Prostate gland (tissue), 2 donors: Measurements from ENCODE around the gene DLGAP1. TPM values are rescaled to one million over a fixed set of nuclear protein-coding genes. Genes with fewer than 3 reads are reported as not detected.

ENCODE experiments used
- DNase-seq: peaks from one replicate; pipeline ENCODE4 v3.0.0-alpha.2; 2019; ENCODE audit warnings: low spot score
- H3K27ac ChIP-seq, 2 donors: fragments of 200-600 bp; sonication (generic); 2 replicates each; pipeline ENCODE4 v1.5.1; 2017 to 2019
- H3K27me3 ChIP-seq: fragments of 200-600 bp; sonication (generic); replicated peaks from 2 replicates; pipeline ENCODE4 v1.5.1; 2019; ENCODE audit not compliant: insufficient read depth
- H3K36me3 ChIP-seq, 2 donors: fragments of 200-600 bp; sonication (generic); 1 replicate in 1 of 2; 2 replicates in 1 of 2; pipeline versions ENCODE4 v1.5.1 to v1.8.1; 2017 to 2019
- H3K4me1 ChIP-seq: fragments of 200-600 bp; sonication (generic); replicated peaks from 2 replicates; pipeline ENCODE4 v1.5.1; 2019
- H3K4me3 ChIP-seq, 2 donors: fragments of 200-600 bp; sonication (generic); 2 replicates each; pipeline ENCODE4 v1.5.1; 2017 to 2019
- H3K9me3 ChIP-seq: fragments of 200-600 bp; sonication (generic); 2 replicates; pipeline ENCODE4 v1.5.1; 2017
- POLR2A ChIP-seq: fragments of 450-650 bp; IDR thresholded peaks from one replicate; pipeline ENCODE4 v1.6.1; 2016; ENCODE audit warnings: antibody characterized with exemption, mild to moderate bottlenecking
- POLR2AphosphoS5 ChIP-seq: sonication (generic); formaldehyde crosslinking; IDR thresholded peaks from one replicate; pipeline ENCODE4 v1.6.1; 2017; ENCODE audit warnings: antibody characterized with exemption
- WGBS: methylation state at CpG from one replicate; pipeline ENCODE4 v1.1.5; 2018; 5-methylcytosine and 5-hydroxymethylcytosine counted together
- intact Hi-C: fragments of 100-400 bp; cut with DNase I; formaldehyde crosslinking; loops from one replicate; pipeline ENCODE4 v1.14.2; 2022
- total RNA-seq, 2 donors: library from RNA; depleted of rRNA; stranded (reverse); fragments of >200 nt; gene quantifications; one replicate each; pipeline ENCODE4 v1.1.0, GENCODE V29; 2016
- TF ChIP-seq, protein P1 (sequence below), 4 experiments: fragments of 200-600 bp in 2 of 4; fragments of 450-650 bp in 2 of 4; sonication (generic) in 2 of 4; IDR thresholded peaks; 1 replicate in 3 of 4; 2 replicates in 1 of 4; pipeline ENCODE4 v1.5.1; 2016 to 2019; ENCODE audit warnings: antibody characterized with exemption in 4 of 4, mild to moderate bottlenecking in 2 of 4, moderate library complexity in 2 of 4

The DLGAP1 gene
- total RNA-seq, 2 donors from 2014 or later: 42.2 to 66.7 TPM

DNA sequence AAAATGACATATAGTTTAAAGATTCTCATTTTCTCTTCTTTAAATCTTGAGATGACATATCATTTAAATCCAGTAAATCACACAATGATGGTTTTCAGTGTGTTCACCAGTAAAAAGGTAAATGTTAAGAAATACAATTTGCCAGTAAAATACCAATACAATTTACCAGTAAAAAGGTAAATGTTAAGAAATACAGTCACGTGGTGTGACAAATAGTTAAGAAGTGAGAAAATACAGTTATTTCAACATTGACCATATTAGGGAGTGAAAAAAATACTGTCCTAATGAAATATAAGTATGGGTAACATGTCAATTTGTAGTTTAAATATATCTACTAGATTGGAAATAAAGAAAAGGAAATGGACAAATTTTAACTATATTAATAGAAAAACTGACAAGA lies 80.5 kb downstream of the DLGAP1 start:
- TF ChIP-seq, protein P1, sequence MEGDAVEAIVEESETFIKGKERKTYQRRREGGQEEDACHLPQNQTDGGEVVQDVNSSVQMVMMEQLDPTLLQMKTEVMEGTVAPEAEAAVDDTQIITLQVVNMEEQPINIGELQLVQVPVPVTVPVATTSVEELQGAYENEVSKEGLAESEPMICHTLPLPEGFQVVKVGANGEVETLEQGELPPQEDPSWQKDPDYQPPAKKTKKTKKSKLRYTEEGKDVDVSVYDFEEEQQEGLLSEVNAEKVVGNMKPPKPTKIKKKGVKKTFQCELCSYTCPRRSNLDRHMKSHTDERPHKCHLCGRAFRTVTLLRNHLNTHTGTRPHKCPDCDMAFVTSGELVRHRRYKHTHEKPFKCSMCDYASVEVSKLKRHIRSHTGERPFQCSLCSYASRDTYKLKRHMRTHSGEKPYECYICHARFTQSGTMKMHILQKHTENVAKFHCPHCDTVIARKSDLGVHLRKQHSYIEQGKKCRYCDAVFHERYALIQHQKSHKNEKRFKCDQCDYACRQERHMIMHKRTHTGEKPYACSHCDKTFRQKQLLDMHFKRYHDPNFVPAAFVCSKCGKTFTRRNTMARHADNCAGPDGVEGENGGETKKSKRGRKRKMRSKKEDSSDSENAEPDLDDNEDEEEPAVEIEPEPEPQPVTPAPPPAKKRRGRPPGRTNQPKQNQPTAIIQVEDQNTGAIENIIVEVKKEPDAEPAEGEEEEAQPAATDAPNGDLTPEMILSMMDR (IDR thresholded peaks at IDR 0.05): no peak
- TF ChIP-seq POLR2A (no peak), POLR2AphosphoS5 (no peak)
- DNase-seq: no peak
- 59% methylated on average over 1 of the region's 1 CpG for WGBS
- intact Hi-C loops: no loop called here
- Histone ChIP-seq H3K36me3 (no peaks in the 10 kb centered on the region), H3K4me3 (no peak overlapping the region), H3K27ac (no peak overlapping the region), H3K9me3 (no peaks in the 10 kb centered on the region), H3K27me3 (no peaks in the 10 kb centered on the region), H3K4me1 (no peaks in the 10 kb centered on the region)

DNA sequence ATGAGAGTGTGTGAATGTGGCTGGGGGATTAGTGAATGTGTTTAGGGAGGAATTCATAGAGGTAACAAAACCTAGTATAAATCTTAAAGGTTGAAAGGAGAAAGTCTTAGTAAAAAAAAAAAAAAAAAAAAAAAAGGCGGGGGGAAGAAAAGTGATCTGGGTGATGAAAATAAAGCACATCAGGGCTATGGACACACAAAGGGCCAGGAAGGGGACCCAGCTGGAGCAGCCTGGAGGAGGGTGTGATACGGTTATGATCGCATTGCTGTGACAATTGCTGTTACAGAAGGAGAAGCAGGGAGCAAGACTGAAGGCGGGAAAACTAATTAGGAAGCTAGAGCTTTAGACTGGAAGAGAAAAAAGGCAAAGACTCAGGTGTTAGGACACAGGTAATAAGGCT lies 85.4 kb downstream of the DLGAP1 start:
- Histone ChIP-seq H3K4me3 (no peak overlapping the region), H3K4me1 (no peaks in the 10 kb centered on the region), H3K36me3 (no peaks in the 10 kb centered on the region), H3K9me3 (no peaks in the 10 kb centered on the region), H3K27ac (no peak overlapping the region), H3K27me3 (no peaks in the 10 kb centered on the region)
- no peak for DNase-seq
- intact Hi-C loops: no loop called here
- TF ChIP-seq POLR2A: no peak
- TF ChIP-seq POLR2AphosphoS5: no peak
- TF ChIP-seq, protein P1 (IDR thresholded peaks at IDR 0.05): no peak
- 76% methylated on average over 4 of the region's 4 CpGs for WGBS

DNA sequence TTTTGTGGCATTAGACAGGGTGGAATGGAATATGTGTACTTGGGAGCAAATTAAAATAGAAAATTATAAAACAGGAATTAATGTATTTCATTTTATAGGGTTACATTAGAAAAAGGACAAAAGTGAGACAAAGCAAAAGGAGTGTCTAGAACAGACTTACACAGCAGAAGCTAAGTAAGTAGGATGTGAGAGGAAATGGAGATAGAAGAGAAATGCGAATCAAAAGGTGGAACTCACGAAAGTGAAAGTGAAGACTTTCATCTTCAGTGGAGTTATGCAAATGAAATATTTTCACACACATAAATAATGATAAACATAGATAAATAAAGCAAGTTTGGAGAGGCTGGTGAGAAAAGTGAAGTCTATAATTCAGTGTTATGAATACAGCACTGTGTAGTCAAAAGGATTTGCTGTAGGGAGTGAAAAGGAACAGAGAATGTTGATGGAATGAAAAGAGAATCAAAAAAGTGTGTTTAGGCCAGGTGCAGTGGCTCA lies 94.8 kb downstream of the DLGAP1 start:
- no peak for TF ChIP-seq POLR2AphosphoS5
- TF ChIP-seq POLR2A: no peak
- TF ChIP-seq, protein P1 (IDR thresholded peaks at IDR 0.05): no peak
- H3K36me3 ChIP-seq: no peaks in the 10 kb centered on the region
- no peaks in the 10 kb centered on the region for H3K4me1 ChIP-seq
- 98% methylated on average over 2 of the region's 2 CpGs for WGBS
- no peak overlapping the region for H3K4me3 ChIP-seq
- intact Hi-C loops: no loop called here
- H3K27me3 ChIP-seq: no peaks in the 10 kb centered on the region
- H3K9me3 ChIP-seq: no peaks in the 10 kb centered on the region
- no peak for DNase-seq
- H3K27ac ChIP-seq: no peak overlapping the region

DNA sequence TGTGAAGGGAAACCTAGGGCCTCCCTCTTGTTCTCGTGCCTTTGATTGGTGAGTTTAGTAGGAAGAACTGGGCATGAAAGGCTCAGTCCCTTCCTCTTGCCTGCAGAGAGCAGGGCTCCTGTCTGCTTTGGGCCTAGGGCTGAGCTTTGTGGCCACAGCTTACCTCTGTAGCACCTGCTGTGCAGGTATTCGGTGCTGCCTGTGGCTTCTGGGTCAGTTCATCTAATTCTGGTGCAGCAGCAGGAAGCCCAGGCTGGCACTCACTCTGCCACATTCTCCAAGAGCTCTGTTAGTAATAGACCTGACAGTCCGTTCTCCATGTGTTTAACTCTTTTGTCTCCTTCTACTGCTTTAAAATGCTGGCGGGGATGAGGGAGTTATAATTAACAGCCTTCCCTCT lies 96.5 kb downstream of the DLGAP1 start:
- H3K36me3 ChIP-seq: no peaks in the 10 kb centered on the region
- TF ChIP-seq POLR2AphosphoS5 (no peak), POLR2A (no peak)
- TF ChIP-seq, protein P1 (IDR thresholded peaks at IDR 0.05): no peak
- DNase-seq: no peak
- H3K27ac ChIP-seq: peak overlapping the region in 1 of 2 donors; percentile 5
- 72% methylated on average over 4 of the region's 4 CpGs for WGBS
- H3K4me3 ChIP-seq: no peak overlapping the region
- H3K4me1 ChIP-seq: no peaks in the 10 kb centered on the region
- H3K9me3 ChIP-seq: no peaks in the 10 kb centered on the region
- H3K27me3 ChIP-seq: no peaks in the 10 kb centered on the region
- intact Hi-C loops: no loop called here

DNA sequence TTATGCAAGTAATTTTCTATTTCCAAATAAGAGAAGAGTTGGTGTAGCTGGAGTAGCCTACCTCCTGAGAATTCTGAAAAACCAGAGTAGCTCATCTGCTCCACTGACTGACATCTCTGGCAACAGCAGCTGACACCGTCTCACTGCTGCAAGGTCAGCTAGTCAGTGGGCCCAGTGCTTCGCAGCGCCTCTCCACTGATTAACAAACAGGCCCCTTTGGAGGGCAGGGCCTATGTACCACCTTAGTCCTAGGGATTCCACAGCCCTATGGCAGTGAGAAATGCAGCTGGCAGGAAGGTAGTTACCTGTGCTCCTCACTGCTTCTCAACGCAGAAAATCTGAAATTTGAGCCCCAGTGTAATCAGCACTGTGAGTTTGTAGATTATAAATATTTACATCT lies 97.5 kb downstream of the DLGAP1 start:
- no peaks in the 10 kb centered on the region for H3K4me1 ChIP-seq
- peak; percentile 6 for DNase-seq
- H3K4me3 ChIP-seq: no peak overlapping the region
- no peak for TF ChIP-seq POLR2AphosphoS5
- TF ChIP-seq, protein P1 (IDR thresholded peaks at IDR 0.05): no peak
- TF ChIP-seq POLR2A: no peak
- H3K9me3 ChIP-seq: no peaks in the 10 kb centered on the region
- WGBS: 62% methylated on average over 4 of the region's 4 CpGs
- intact Hi-C loops: no loop called here
- no peaks in the 10 kb centered on the region for H3K27me3 ChIP-seq
- H3K27ac ChIP-seq: peak overlapping the region in 1 of 2 donors; percentile 5
- H3K36me3 ChIP-seq: no peaks in the 10 kb centered on the region
